Measurements from ENCODE around the gene HPS1. TPM values are rescaled to one million over a fixed set of nuclear protein-coding genes. Genes with fewer than 3 reads are reported as not detected.

HPS1 gene
- total RNA-seq, 1 experiment from 2014 or later, result 47.4 TPM

GRCh38 chr10:98384531-98385133 lies 62.1 kb downstream of the HPS1 start:
- no peaks in the 10 kb centered on the region for H3K9me3 ChIP-seq (ENCODE audit: control insufficient read depth, low read depth, low read length)
- no peak for TF ChIP-seq CTCF (conservative IDR thresholded peaks at IDR 0.05)
- H2AFZ ChIP-seq (ENCODE audit: low read length), result no peak overlapping the region
- no peaks in the 10 kb centered on the region for H3K79me2 ChIP-seq (ENCODE audit: insufficient read depth, low read length)
- no peaks in the 10 kb centered on the region; the same call in 1 of the 2 replicates for H3K4me1 ChIP-seq (ENCODE audit: insufficient read depth, low read length)
- Mint-ChIP-seq H3K27me3 (ENCODE audit: low read depth) (no peaks in the 10 kb centered on the region), H3K27ac (no peak overlapping the region), H3K4me3 (no peak overlapping the region), H3K9me3 (no peaks in the 10 kb centered on the region), H3K36me3 (ENCODE audit: insufficient read depth in 1 of 3, low read depth in 3 of 3) (peaks cover 0 to 2% (median 0%) of the 10 kb centered on the region in 3 experiments; a peak in 2 of 7 replicates), H3K4me1 (peaks cover 8 to 13% of the 10 kb centered on the region in 2 experiments)
- H3K18ac ChIP-seq (ENCODE audit: insufficient read length, low read depth, low read length), result no peak overlapping the region
- H4K20me1 ChIP-seq (ENCODE audit: control insufficient read depth, insufficient read depth, insufficient read length), result no peaks in the 10 kb centered on the region
- H3K4me2 ChIP-seq (ENCODE audit: insufficient read depth, insufficient read length, low read length), result no peak overlapping the region
- H2BK15ac ChIP-seq (ENCODE audit: low read depth, low read length), result no peak overlapping the region
- no peak overlapping the region for H3K27ac ChIP-seq (ENCODE audit: insufficient read length, low read depth, low read length)
- no peak overlapping the region for H4K8ac ChIP-seq (replicated peaks; ENCODE audit: insufficient read length, low read depth, low read length)
- no peak overlapping the region for H3K56ac ChIP-seq (ENCODE audit: insufficient read length, low read depth, low read length)
- no peaks in the 10 kb centered on the region for H3K27me3 ChIP-seq (ENCODE audit: insufficient read depth, low read length)
- no peak overlapping the region for H3K23ac ChIP-seq (ENCODE audit: insufficient read length, low read depth, low read length)
- no CpG with 5 or more reads among the region's 9 CpGs for WGBS (ENCODE audit: extremely low coverage, insufficient read length, low lambda C conversion rate)
- no peaks in the 10 kb centered on the region for H3K23me2 ChIP-seq (ENCODE audit: insufficient read length, low read depth, low read length, poor library complexity, severe bottlenecking)
- H2BK20ac ChIP-seq (ENCODE audit: low read depth, low read length, poor library complexity, severe bottlenecking), result no peak overlapping the region
- no peak overlapping the region for H3K14ac ChIP-seq (ENCODE audit: insufficient read depth, low read length)
- H2AK5ac ChIP-seq (ENCODE audit: insufficient read length, low read length), result no peak overlapping the region
- H2BK12ac ChIP-seq (ENCODE audit: insufficient read length, low read depth, low read length), result no peak overlapping the region
- H2BK120ac ChIP-seq (ENCODE audit: low read depth, low read length, poor library complexity, severe bottlenecking), result no peak overlapping the region
- no peak overlapping the region for H3K4ac ChIP-seq (ENCODE audit: low read depth, low read length)
- H4K91ac ChIP-seq (ENCODE audit: insufficient read length, low read depth, low read length), result no peak overlapping the region
- H3T11ph ChIP-seq (ENCODE audit: low read length), result no peak overlapping the region
- no peaks in the 10 kb centered on the region for H3K79me1 ChIP-seq (ENCODE audit: insufficient read depth, low read depth, low read length, poor library complexity, severe bottlenecking)
- no peak overlapping the region for H4K5ac ChIP-seq (ENCODE audit: insufficient read length, low read depth, low read length)
- DNase-seq, result no peak
- no peak overlapping the region for H2BK5ac ChIP-seq (ENCODE audit: insufficient read length, low read length)
- no peak overlapping the region for H3K9ac ChIP-seq (ENCODE audit: extremely low read depth, insufficient read length, low read length)
